GM23248 (cell line): ENCODE results near the gene C22orf39. TPM values are rescaled to one million over a fixed set of nuclear protein-coding genes. Genes with fewer than 3 reads are reported as not detected.

Source experiments
- DNase-seq: peaks from one replicate; pipeline ENCODE4 v3.0.0-alpha.2; 2015
- H2AFZ ChIP-seq: fragments of 200-600 bp; sonication (generic); 2 replicates; pipeline ENCODE4 v1.6.1; 2016; ENCODE audit warnings: antibody characterized with exemption
- H3F3A ChIP-seq: fragments of 200-600 bp; sonication (generic); 2 replicates; pipeline ENCODE4 v1.6.1; 2016; ENCODE audit warnings: mild to moderate bottlenecking, antibody characterized with exemption, mixed run types; ENCODE audit not compliant: insufficient read depth
- H3K27ac ChIP-seq: fragments of 200-600 bp; sonication (generic); 2 replicates; pipeline ENCODE4 v1.5.1; 2016; ENCODE audit warnings: mild to moderate bottlenecking
- H3K27me3 ChIP-seq: fragments of 200-600 bp; sonication (generic); replicated peaks from 2 replicates; pipeline ENCODE4 v1.6.1; 2016; ENCODE audit warnings: mild to moderate bottlenecking; ENCODE audit not compliant: insufficient read depth
- H3K36me3 ChIP-seq: fragments of 200-600 bp; sonication (generic); 2 replicates; pipeline ENCODE4 v1.6.1; 2016; ENCODE audit warnings: low read depth, mild to moderate bottlenecking
- H3K4me1 ChIP-seq: fragments of 200-600 bp; sonication (generic); 2 replicates; pipeline ENCODE4 v1.6.1; 2016; ENCODE audit warnings: mild to moderate bottlenecking; ENCODE audit not compliant: insufficient read depth
- H3K4me2 ChIP-seq: fragments of 200-600 bp; sonication (generic); one replicate; pipeline ENCODE4 v1.6.1; 2016; ENCODE audit warnings: mild to moderate bottlenecking; ENCODE audit not compliant: unreplicated experiment
- H3K4me3 ChIP-seq: fragments of 200-600 bp; sonication (generic); 2 replicates; pipeline ENCODE4 v1.5.1; 2016; ENCODE audit warnings: mild to moderate bottlenecking
- H3K79me2 ChIP-seq: fragments of 200-600 bp; sonication (generic); 2 replicates; pipeline ENCODE4 v1.6.1; 2016; ENCODE audit warnings: mild to moderate bottlenecking; ENCODE audit not compliant: insufficient read depth
- H3K9ac ChIP-seq: fragments of 200-600 bp; sonication (generic); 2 replicates; pipeline ENCODE4 v1.6.1; 2016; ENCODE audit warnings: mild to moderate bottlenecking
- H3K9me2 ChIP-seq: fragments of 200-600 bp; sonication (generic); 2 replicates; pipeline ENCODE4 v1.6.1; 2016; ENCODE audit warnings: mixed run types, mild to moderate bottlenecking, moderate library complexity; ENCODE audit not compliant: insufficient read depth
- H3K9me3 ChIP-seq: fragments of 200-600 bp; sonication (generic); one replicate; pipeline ENCODE4 v1.6.1; 2017; ENCODE audit warnings: low read depth
- H4K20me1 ChIP-seq: fragments of 200-600 bp; sonication (generic); 2 replicates; pipeline ENCODE4 v1.6.0; 2016; ENCODE audit not compliant: insufficient read depth
- EZH2 ChIP-seq: fragments of 200-600 bp; sonication (generic); IDR thresholded peaks from 2 replicates; pipeline ENCODE4 v1.6.1; 2018; ENCODE audit warnings: antibody characterized with exemption, mild to moderate bottlenecking; ENCODE audit not compliant: insufficient read depth, poor library complexity, severe bottlenecking
- EZH2phosphoT487 ChIP-seq: fragments of 200-600 bp; sonication (generic); IDR thresholded peaks from 2 replicates; pipeline ENCODE4 v1.6.1; 2018; ENCODE audit warnings: antibody characterized with exemption, moderate library complexity, mild to moderate bottlenecking, low read depth; ENCODE audit not compliant: insufficient read depth
- WGBS, 2 experiments: methylation state at CpG; one replicate each; pipeline ENCODE4 v1.1.6; 2015 to 2017; ENCODE audit warnings: low lambda C conversion rate in 2 of 2, low coverage in 1 of 2; ENCODE audit errors: missing lambda C conversion rate in 2 of 2; 5-methylcytosine and 5-hydroxymethylcytosine counted together
- in situ Hi-C: fragments of 300-500 bp; cut with MboI; formaldehyde crosslinking; loops from 2 replicates; pipeline ENCODE4 v1.15.0; 2020
- polyA plus RNA-seq: library from polyadenylated mRNA; unstranded; fragments of >200 nt; fragmentation: Nextera tagmentation; extraction: Ambion mirVana; gene quantifications from 2 replicates; pipeline ENCODE4 v1.2.1, GENCODE V29; 2016
- total RNA-seq: library from RNA; depleted of rRNA; stranded (reverse); fragments of >200 nt; shearing (Covaris generic); gene quantifications from 2 replicates; pipeline ENCODE4 v1.2.3, GENCODE V29; 2014

Gene C22orf39
- total and polyA plus RNA-seq, 2 experiments from 2014 or later: 15.0 to 22.8 TPM

GRCh38 chr22:19430890-19431541 is 16.5 kb downstream of the C22orf39 start:
- Histone ChIP-seq H3K27me3 (no peaks in the 10 kb centered on the region), H2AFZ (peak overlapping the region; percentile 46), H3K9me2 (no peaks in the 10 kb centered on the region), H4K20me1 (0 out of 2 replicates have a peak, but pooled peaks cover 6% of the 10 kb centered on the region), H3K4me1 (peaks cover 25% of the 10 kb centered on the region), H3K9me3 (no peaks in the 10 kb centered on the region), H3F3A (peaks cover 22% of the 10 kb centered on the region; the same call in 1 of the 2 replicates), H3K27ac (peak overlapping the region; percentile 99), H3K9ac (peak overlapping the region; percentile 99), H3K4me3 (peak overlapping the region; percentile 94), H3K4me2 (peak overlapping the region; percentile 98), H3K79me2 (peaks cover 68% of the 10 kb centered on the region), H3K36me3 (no peaks in the 10 kb centered on the region; the same call in 1 of the 2 replicates)
- DNase-seq: peak; percentile 62
- TF ChIP-seq EZH2phosphoT487 (no peak), EZH2 (no peak)
- WGBS, 2 experiments: 1% methylated on average over 31 to 52 of the region's 53 CpGs
- in situ Hi-C loops: no loop called here

DNA sequence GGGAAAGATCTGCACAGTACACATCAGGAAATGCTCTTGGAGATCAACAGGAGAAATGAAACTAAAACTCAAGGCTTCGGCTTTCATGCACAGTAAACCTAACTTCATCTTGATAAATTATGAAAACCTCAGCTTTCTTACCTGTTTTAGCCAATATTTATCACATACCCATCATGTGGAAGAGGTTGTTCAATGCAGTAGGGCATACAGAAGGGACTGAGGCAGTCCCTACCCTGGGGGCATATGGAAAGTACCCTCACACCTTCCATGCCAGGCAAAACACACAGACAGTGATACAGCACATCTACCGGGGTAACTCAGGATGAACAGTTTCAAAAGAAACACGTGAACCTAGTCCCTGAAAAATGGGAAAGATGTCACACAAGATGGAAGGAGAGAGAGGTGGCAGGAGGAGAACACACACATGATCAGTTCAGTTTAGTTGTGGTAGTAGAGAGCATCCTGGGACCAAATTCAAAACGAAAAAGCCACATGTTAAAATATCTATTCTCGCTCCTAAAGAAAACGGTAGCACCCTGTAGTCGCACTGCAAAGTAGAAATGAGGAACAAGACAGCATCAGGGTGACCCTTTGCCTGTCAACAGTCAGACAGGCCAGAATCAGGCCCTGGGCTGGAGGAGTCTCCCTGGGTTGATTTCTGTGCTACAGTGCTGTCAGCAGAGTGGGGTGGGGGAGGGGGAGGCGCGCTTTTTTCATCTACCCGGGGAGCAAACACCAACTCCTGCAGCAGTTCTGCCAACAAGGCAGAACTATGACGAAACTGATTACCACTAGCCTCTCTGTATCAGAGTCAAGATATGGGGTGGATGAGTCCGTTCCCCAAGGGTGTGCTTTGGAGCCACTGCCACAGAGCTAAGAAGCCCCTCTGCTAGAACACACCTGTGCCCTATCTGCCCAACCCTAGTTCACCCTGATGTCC is 17.3 kb downstream of the C22orf39 start:
- H3K9me3 ChIP-seq: no peaks in the 10 kb centered on the region
- WGBS, 2 experiments: 13 to 19% methylated on average over 9 to 12 of the region's 12 CpGs
- H4K20me1 ChIP-seq: 0 out of 2 replicates have a peak, but pooled peaks cover 9% of the 10 kb centered on the region
- in situ Hi-C loops: no loop called here
- no peaks in the 10 kb centered on the region for H3K9me2 ChIP-seq
- H3K9ac ChIP-seq: peak overlapping the region; percentile 99
- no peaks in the 10 kb centered on the region for H3K27me3 ChIP-seq
- H3K79me2 ChIP-seq: peaks cover 76% of the 10 kb centered on the region
- DNase-seq: peak; percentile 73
- H3K4me3 ChIP-seq: peak overlapping the region; percentile 94
- H3K27ac ChIP-seq: peak overlapping the region; percentile 99
- TF ChIP-seq EZH2 (no peak), EZH2phosphoT487 (no peak)
- no peaks in the 10 kb centered on the region for H3K36me3 ChIP-seq
- peaks cover 22% of the 10 kb centered on the region; the same call in 1 of the 2 replicates for H3F3A ChIP-seq
- peak overlapping the region; percentile 98 for H3K4me2 ChIP-seq
- H2AFZ ChIP-seq: peak overlapping the region; percentile 46
- peaks cover 25% of the 10 kb centered on the region for H3K4me1 ChIP-seq

GRCh38 chr22:19424186-19424500 is 23.4 kb downstream of the C22orf39 start:
- peaks cover 8% of the 10 kb centered on the region for H3K4me1 ChIP-seq
- H3K27me3 ChIP-seq: no peaks in the 10 kb centered on the region
- H3K79me2 ChIP-seq: peaks cover 100% of the 10 kb centered on the region
- H3K27ac ChIP-seq: no peak overlapping the region
- H3K9me3 ChIP-seq: no peaks in the 10 kb centered on the region
- H3K4me3 ChIP-seq: no peak overlapping the region
- TF ChIP-seq EZH2: no peak
- TF ChIP-seq EZH2phosphoT487: no peak
- H3K36me3 ChIP-seq: no peaks in the 10 kb centered on the region
- WGBS, 2 experiments: 96 to 100% methylated on average over 3 of the region's 3 CpGs
- no peaks in the 10 kb centered on the region for H3K9me2 ChIP-seq
- no peaks in the 10 kb centered on the region for H3F3A ChIP-seq
- no peak overlapping the region for H3K9ac ChIP-seq
- no peak overlapping the region for H3K4me2 ChIP-seq
- no peak overlapping the region for H2AFZ ChIP-seq
- no peak for DNase-seq
- H4K20me1 ChIP-seq: peaks cover 17% of the 10 kb centered on the region; the same call in 1 of the 2 replicates
- in situ Hi-C loops: no loop called here

GRCh38 chr22:19422440-19423301 is 24.8 kb downstream of the C22orf39 start:
- no peaks in the 10 kb centered on the region for H3K9me2 ChIP-seq
- no peaks in the 10 kb centered on the region for H3K36me3 ChIP-seq
- H3K4me1 ChIP-seq: peaks cover 3% of the 10 kb centered on the region; the same call in 1 of the 2 replicates
- peaks cover 100% of the 10 kb centered on the region for H3K79me2 ChIP-seq
- in situ Hi-C loops: no loop called here
- no peaks in the 10 kb centered on the region for H3K9me3 ChIP-seq
- TF ChIP-seq EZH2phosphoT487 (no peak), EZH2 (no peak)
- WGBS, 2 experiments: 89 to 94% methylated on average over 11 of the region's 11 CpGs
- DNase-seq: no peak
- no peaks in the 10 kb centered on the region for H3K27me3 ChIP-seq
- H3F3A ChIP-seq: no peaks in the 10 kb centered on the region
- H3K9ac ChIP-seq: no peak overlapping the region
- no peak overlapping the region for H3K4me2 ChIP-seq
- H4K20me1 ChIP-seq: peaks cover 17% of the 10 kb centered on the region
- no peak overlapping the region for H3K4me3 ChIP-seq
- H2AFZ ChIP-seq: no peak overlapping the region
- no peak overlapping the region for H3K27ac ChIP-seq
